Measurements from ENCODE around the gene TYW1.

DNA sequence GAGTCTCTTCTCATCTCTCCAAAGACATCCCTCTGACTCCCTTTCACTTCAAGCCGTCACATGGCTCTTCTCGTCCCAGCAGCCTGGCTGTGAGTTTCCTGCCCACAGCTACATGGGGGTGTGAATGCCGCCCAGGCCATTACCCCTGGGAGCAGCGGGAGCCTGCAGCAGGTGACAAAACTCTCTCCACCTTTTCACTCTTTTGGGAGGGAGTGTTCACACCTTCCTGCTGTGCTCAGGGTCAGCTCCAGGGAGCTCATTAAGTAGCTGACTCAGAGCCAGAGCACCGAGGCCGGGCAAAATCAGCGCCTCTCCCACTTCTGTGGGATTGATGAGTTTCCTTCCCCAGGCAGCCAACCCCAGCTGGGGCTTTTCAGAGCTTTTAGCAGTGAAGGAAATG, 271.3 kb downstream of the TYW1 start:
- TF ChIP-seq, protein P1, sequence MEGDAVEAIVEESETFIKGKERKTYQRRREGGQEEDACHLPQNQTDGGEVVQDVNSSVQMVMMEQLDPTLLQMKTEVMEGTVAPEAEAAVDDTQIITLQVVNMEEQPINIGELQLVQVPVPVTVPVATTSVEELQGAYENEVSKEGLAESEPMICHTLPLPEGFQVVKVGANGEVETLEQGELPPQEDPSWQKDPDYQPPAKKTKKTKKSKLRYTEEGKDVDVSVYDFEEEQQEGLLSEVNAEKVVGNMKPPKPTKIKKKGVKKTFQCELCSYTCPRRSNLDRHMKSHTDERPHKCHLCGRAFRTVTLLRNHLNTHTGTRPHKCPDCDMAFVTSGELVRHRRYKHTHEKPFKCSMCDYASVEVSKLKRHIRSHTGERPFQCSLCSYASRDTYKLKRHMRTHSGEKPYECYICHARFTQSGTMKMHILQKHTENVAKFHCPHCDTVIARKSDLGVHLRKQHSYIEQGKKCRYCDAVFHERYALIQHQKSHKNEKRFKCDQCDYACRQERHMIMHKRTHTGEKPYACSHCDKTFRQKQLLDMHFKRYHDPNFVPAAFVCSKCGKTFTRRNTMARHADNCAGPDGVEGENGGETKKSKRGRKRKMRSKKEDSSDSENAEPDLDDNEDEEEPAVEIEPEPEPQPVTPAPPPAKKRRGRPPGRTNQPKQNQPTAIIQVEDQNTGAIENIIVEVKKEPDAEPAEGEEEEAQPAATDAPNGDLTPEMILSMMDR (IDR thresholded peaks at IDR 0.05): no peak
- TF ChIP-seq POLR2A (IDR thresholded peaks at IDR 0.05; ENCODE audit: low read depth) (no peak), POLR2AphosphoS5 (IDR thresholded peaks at IDR 0.05) (no peak)

Measured in esophagus muscularis mucosa (tissue), 3 donors.